ENCODE data around the gene POGLUT2. TPM values are rescaled to one million over a fixed set of nuclear protein-coding genes. Genes with fewer than 3 reads are reported as not detected.

Gene POGLUT2
- total and polyA plus RNA-seq, 10 of the 15 experiments (the other 5 are each of a cell fraction or from before 2014, with no cell fraction given): 2.9 to 11.3 (median 7.6) TPM

DNA sequence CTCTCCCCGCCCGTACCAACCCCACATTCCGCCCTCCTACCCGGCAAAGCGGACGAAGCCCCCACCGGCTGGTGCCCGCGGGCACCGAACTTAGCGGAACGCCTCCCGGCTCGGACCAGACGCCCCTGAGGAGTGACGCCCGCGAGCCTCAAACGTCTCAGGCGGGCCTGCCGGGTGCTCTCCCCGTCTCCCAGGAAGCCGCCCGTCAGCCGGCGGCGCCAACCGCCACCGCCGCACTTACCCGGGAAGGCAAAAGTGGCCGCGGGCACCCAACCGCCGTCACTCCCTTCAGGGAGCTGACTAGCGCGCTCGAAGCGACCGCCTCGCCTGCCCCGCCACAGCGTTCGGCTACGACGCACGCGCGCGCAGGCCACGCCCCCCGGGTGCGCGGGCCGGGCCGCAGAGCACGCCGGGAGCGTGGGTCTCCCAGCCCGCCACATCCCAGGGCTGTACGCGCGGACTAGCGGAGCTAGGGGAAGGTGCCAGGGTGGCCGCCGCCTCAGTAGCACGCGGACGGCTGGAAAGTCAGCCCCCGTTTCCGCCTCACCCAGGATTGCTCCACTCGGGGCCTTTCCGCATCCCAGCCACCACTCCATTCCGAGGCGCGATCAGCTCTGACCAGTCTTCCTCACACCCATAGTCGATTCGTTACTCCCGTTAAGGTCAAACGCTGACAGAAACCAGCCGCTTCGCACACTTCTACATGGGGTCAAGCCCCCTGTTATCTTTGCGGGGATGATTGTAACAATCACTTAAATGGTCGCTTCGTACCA is 25.1 kb downstream of the POGLUT2 start, which contains the start of gene TEX30:
TSS of gene TEX30 (minus strand) at position 346 of the 773 bp plus-strand sequence. CDS start 3,760 bp downstream, outside the sequence.
- Histone ChIP-seq H3K4me1 (ENCODE audit: control insufficient read depth, insufficient read depth, low read length) (peaks cover 11% of the 10 kb centered on the region), H3K4me3 (peak within 1 kb of the TSS; percentile 89), H3K9me3 (replicated peaks; ENCODE audit: control insufficient read depth, insufficient read depth, low read length) (no peaks in the 10 kb centered on the region), H3K27ac (ENCODE audit: control insufficient read depth, insufficient read depth) (peak within 1 kb of the TSS; percentile 73), H3K9ac (ENCODE audit: control insufficient read depth, insufficient read depth, low read length) (peak within 1 kb of the TSS; percentile 85), H4K20me1 (ENCODE audit: control insufficient read depth, insufficient read depth) (no peaks in the 10 kb centered on the region), H3K4me2 (ENCODE audit: control insufficient read depth, insufficient read depth) (peak within 1 kb of the TSS; percentile 95), H2AFZ (ENCODE audit: control insufficient read depth, low read depth, low read length) (peak within 1 kb of the TSS; percentile 95), H3K36me3 (ENCODE audit: control insufficient read depth in 2 of 2, insufficient read depth in 2 of 2, low read length in 1 of 2) (no peaks in the 10 kb centered on the region), H3K27me3 (replicated peaks in 1 of 2; ENCODE audit: control insufficient read depth in 2 of 2, insufficient read depth in 2 of 2, low read length in 1 of 2) (no peaks in the 10 kb centered on the region), H3K79me2 (ENCODE audit: control insufficient read depth, insufficient read depth, low read length) (peaks cover 11% of the 10 kb centered on the region)
- in situ Hi-C loops (cut with MboI): no loop called here
- RAD21 ChIA-PET (ENCODE audit: unreplicated experiment): interaction anchor here (1.0 to 1.5 kb wide), 2 partner anchors 34 to 72 kb away, joined by 3 to 7 read pairs; partner anchors contain the start of gene ERCC5
- intact Hi-C loops (cut with micrococcal nuclease; ENCODE audit: unreplicated experiment): loop anchor here (1.0 to 5.0 kb wide), 4 partner anchors 27 to 177 kb away; partner anchors contain the start of gene TPP2
- POLR2A ChIA-PET: interaction anchor here (0.6 to 2.6 kb wide), 7 partner anchors 24 to 1118 kb away, joined by 3 to 16 read pairs (median 4); no protein-coding TSS in a partner anchor
- CTCF ChIA-PET: interaction anchor here (0.7 to 1.3 kb wide), 4 partner anchors 16 to 182 kb away, joined by 3 to 6 read pairs (median 4); no protein-coding TSS in a partner anchor
- ATAC-seq (peak; percentile 95), DNase-seq (ENCODE audit: low read depth, low spot score) (peak; percentile 38), FAIRE-seq (no peak)
- SMC1A ChIA-PET (ENCODE audit: uncharacterized antibody, unreplicated experiment): interaction anchor here (1.1 to 4.9 kb wide), 5 partner anchors 17 to 177 kb away, joined by 3 to 22 read pairs (median 5); partner anchors contain the start of genes BIVM, POGLUT2 and TPP2
- TSS peak; percentile 77 for BruUV-seq (replicated peaks)
- 8% methylated on average over 69 of the region's 85 CpGs for WGBS (ENCODE audit: insufficient coverage, insufficient replicate concordance, low lambda C conversion rate, missing lambda C conversion rate)
- TF ChIP-seq BRCA1 (IDR thresholded peaks at IDR 0.05; ENCODE audit: low read depth, low read length): no peak
- no peak for TF ChIP-seq MYB (IDR thresholded peaks at IDR 0.05; ENCODE audit: borderline replicate concordance, low read depth, low read length)
- peak; percentile 34 for TF ChIP-seq CREB1 (IDR thresholded peaks at IDR 0.05; ENCODE audit: low read depth)
- no peak for TF ChIP-seq CEBPB (IDR thresholded peaks at IDR 0.05; ENCODE audit: borderline replicate concordance in 1 of 2, low read depth in 2 of 2, low read length in 2 of 2)
- TF ChIP-seq, protein P1, sequence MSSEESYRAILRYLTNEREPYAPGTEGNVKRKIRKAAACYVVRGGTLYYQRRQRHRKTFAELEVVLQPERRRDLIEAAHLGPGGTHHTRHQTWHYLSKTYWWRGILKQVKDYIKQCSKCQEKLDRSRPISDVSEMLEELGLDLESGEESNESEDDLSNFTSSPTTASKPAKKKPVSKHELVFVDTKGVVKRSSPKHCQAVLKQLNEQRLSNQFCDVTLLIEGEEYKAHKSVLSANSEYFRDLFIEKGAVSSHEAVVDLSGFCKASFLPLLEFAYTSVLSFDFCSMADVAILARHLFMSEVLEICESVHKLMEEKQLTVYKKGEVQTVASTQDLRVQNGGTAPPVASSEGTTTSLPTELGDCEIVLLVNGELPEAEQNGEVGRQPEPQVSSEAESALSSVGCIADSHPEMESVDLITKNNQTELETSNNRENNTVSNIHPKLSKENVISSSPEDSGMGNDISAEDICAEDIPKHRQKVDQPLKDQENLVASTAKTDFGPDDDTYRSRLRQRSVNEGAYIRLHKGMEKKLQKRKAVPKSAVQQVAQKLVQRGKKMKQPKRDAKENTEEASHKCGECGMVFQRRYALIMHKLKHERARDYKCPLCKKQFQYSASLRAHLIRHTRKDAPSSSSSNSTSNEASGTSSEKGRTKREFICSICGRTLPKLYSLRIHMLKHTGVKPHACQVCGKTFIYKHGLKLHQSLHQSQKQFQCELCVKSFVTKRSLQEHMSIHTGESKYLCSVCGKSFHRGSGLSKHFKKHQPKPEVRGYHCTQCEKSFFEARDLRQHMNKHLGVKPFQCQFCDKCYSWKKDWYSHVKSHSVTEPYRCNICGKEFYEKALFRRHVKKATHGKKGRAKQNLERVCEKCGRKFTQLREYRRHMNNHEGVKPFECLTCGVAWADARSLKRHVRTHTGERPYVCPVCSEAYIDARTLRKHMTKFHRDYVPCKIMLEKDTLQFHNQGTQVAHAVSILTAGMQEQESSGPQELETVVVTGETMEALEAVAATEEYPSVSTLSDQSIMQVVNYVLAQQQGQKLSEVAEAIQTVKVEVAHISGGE (CRISPR knock-in tag; IDR thresholded peaks at IDR 0.05): no peak
- TF ChIP-seq, protein P2, sequence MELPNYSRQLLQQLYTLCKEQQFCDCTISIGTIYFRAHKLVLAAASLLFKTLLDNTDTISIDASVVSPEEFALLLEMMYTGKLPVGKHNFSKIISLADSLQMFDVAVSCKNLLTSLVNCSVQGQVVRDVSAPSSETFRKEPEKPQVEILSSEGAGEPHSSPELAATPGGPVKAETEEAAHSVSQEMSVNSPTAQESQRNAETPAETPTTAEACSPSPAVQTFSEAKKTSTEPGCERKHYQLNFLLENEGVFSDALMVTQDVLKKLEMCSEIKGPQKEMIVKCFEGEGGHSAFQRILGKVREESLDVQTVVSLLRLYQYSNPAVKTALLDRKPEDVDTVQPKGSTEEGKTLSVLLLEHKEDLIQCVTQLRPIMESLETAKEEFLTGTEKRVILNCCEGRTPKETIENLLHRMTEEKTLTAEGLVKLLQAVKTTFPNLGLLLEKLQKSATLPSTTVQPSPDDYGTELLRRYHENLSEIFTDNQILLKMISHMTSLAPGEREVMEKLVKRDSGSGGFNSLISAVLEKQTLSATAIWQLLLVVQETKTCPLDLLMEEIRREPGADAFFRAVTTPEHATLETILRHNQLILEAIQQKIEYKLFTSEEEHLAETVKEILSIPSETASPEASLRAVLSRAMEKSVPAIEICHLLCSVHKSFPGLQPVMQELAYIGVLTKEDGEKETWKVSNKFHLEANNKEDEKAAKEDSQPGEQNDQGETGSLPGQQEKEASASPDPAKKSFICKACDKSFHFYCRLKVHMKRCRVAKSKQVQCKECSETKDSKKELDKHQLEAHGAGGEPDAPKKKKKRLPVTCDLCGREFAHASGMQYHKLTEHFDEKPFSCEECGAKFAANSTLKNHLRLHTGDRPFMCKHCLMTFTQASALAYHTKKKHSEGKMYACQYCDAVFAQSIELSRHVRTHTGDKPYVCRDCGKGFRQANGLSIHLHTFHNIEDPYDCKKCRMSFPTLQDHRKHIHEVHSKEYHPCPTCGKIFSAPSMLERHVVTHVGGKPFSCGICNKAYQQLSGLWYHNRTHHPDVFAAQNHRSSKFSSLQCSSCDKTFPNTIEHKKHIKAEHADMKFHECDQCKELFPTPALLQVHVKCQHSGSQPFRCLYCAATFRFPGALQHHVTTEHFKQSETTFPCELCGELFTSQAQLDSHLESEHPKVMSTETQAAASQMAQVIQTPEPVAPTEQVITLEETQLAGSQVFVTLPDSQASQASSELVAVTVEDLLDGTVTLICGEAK (IDR thresholded peaks at IDR 0.05; ENCODE audit: borderline replicate concordance): 0 out of 2 replicates have a peak, but pooled peaks have one; percentile 46
- no peak for TF ChIP-seq RCOR1 (conservative IDR thresholded peaks at IDR 0.05; ENCODE audit: low read depth, low read length)
- TF ChIP-seq RBBP5 (conservative IDR thresholded peaks at IDR 0.05): no peak
- peak; percentile 54 for TF ChIP-seq MXI1 (IDR thresholded peaks at IDR 0.05; ENCODE audit: low read depth, low read length)
- TF ChIP-seq NFXL1 (IDR thresholded peaks at IDR 0.05; ENCODE audit: borderline replicate concordance): 0 out of 2 replicates have a peak, but pooled peaks have one; percentile 8
- TF ChIP-seq WRNIP1 (IDR thresholded peaks at IDR 0.05; ENCODE audit: borderline replicate concordance, low read depth, low read length): no peak
- TF ChIP-seq MTA3 (IDR thresholded peaks at IDR 0.05; ENCODE audit: borderline replicate concordance, low read length): no peak
- no peak for TF ChIP-seq RAD21 (IDR thresholded peaks at IDR 0.05; ENCODE audit: insufficient read depth, low read depth, low read length)
- TF ChIP-seq ASH2L (IDR thresholded peaks at IDR 0.05; ENCODE audit: borderline replicate concordance, low read depth): no peak
- TF ChIP-seq ZNF274 (IDR thresholded peaks at IDR 0.05; ENCODE audit: insufficient read depth, insufficient read length): no peak
- TF ChIP-seq STAT3 (IDR thresholded peaks at IDR 0.05; ENCODE audit: low read depth, low read length): no peak
